Ureter (tissue), 1 donor: ENCODE measurements around the gene ANXA11. TPM values are rescaled to one million over a fixed set of nuclear protein-coding genes. Genes with fewer than 3 reads are reported as not detected.

Experiments used
- DNase-seq: peaks from one replicate; pipeline ENCODE4 v3.0.0-alpha.2; 2020; ENCODE audit warnings: low spot score
- total RNA-seq: library from RNA; stranded (reverse); gene quantifications from one replicate; pipeline ENCODE4 v1.2.4, GENCODE V29; 2023
- donor health status: DM: yes; HTN: yes; CAD: no.

The ANXA11 gene
- total RNA-seq, 1 donor from 2014 or later: 372 TPM

DNA sequence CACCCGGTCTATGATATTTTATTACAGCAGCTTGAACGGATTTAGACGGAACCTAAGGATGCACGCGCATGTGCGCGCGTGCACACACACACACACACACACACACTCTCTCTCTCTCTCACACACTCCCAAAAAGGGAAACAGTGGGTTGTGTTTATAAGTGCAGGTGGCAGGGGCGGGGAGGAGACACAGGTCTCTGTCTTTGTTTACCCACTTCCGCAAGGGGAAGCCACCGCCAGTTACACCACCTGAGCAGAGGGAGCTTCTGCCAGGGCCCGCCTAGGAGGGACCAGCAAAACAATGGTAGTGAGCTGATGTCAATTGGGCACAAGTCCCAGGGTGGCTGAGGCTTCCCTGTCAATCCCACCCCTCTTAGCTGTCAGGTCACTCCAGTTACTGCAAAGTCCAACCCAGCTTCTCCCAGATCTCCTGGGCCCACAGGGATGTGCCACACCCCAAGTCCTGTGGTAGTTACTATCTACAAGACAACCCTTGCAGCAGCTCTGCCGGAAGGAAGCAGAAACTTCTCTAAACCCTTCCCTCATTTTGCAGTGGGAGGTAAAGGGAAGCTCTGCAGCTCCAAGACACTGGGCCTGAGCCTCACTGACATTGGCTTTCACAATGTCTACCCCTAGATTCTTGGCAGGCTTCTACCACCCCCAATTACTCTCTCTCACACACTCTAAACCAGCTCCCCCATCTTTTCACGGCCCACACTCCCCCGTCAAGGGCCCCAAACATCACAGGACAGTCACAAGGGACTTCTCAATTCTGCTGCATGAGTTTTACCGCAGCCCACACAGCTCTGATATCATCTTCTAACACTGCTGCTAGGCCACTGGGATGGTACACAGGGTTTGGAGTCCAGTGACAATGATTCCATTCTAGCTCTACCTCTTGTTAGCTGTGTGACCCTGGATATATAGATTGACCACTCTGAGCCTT, 17.6 kb downstream of the ANXA11 start:
- DNase-seq: no peak

DNA sequence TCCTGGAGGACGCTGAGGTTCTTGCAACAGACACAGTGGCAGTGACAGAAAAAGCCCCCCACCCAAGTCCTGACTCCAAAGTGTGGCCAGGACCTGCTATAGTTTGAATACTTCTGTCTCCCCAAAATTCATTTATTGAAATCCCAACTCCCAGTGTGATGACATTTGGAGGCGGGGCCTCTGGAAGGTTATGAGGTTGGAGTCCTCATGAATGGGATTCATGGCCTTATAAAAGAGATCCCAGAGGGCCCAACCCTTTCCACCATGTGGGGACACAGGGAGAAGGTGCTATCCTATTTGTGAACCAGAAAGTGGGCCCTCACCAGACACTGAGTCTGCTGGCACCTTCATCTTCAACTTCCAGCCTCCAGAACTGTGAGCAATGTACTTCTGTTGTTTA, 18.3 kb downstream of the ANXA11 start:
- DNase-seq: no peak

DNA sequence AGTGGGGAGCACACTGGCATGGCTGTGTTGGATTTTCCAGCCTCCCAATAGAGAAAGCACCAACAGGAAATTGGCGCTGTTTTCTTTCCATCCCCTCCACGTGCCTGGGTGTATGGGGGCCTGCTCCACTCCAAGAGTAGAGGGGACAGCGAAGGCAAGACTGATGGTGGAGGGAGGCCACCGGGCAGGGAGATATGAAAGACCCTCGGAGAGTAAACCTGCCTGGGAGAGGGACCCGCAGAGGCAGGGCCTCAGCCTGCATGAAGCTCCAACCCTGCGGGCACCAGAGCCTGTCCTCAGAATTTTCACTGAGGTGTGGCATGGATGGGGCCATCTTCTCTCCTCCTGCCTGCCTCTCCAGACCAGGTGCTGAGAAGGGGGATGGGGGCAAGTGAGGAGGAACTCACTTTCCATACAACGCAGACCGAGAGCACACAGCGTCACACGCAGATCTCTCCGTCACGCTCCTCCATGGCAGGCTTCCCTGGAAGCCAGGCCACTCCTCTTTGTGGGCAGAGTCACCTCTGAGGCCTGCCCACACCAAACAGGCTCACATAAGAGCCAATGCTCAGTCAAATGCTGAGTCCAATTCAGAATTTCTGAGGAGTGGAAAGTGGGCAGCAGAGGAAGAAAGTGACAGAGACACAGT, 18.8 kb downstream of the ANXA11 start:
- DNase-seq: no peak

DNA sequence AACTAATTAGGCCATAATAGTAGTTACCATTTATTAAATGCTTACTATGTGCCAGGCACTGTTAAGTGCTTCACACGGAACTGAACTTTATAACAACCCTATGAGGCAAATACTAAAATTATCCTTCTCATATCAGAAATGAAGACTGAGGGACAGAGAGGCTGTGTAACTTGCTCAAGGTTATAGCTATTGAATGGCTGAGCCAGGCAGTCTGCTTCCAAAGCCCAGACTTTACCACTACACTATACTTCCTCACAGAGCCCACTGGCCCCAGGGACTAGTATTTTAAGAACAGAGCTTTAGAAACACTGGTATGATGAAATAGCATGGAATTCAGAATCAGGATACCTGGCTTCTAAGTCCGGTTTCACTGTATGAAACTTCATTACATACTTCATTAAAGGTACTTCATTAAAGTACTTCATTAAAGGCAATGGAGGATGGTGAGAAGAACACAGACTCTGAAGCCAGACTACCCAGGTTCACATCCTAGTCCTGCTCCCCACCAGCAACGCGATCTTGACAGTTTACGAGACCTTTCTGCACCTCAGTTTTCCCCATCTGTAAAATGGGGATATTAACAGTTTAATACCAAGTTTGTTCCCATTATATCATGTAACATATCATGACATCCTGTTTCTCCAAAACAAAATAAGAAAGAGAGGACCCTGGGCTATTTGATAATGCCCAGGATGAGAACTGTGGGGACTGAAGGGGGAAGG, 19.6 kb downstream of the ANXA11 start:
- DNase-seq: no peak

DNA sequence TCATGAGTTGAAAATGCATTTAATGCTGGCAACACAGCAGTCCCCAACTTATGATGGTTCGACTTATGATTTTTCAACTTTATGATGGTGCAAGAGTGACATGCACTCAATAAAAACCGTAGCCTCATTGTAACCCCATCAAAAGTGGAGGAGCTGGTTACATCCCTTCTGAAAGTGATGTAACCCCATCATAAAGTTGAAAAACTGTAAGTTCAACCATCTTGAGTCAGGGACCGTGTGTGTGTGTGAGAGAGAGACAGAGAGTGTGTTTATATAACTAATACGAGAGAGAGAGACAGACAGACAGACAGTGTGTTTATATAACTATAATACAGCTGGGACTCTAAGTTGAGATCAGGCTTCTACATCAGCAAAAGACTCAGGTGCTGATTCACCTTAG, 21.0 kb downstream of the ANXA11 start:
- DNase-seq: no peak

DNA sequence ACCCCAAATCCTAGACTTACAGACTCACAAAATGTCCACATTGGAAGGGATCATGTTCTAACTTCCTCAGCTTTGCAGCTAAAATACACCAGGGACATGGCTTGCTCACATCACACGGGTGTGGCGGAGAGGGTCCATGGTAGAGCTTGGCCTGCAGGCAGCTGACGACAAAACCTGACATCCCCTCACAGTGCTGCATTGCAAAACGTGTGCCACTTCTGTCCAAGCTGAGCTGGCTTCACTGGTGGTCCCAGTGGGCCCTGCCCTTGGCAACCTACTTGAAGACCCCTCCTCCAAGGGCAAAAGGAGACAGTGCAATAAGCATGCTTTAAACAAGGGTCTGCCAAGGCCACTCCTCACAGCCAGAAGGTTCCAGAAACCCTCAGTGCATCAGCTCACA, 21.9 kb downstream of the ANXA11 start:
- no peak for DNase-seq

DNA sequence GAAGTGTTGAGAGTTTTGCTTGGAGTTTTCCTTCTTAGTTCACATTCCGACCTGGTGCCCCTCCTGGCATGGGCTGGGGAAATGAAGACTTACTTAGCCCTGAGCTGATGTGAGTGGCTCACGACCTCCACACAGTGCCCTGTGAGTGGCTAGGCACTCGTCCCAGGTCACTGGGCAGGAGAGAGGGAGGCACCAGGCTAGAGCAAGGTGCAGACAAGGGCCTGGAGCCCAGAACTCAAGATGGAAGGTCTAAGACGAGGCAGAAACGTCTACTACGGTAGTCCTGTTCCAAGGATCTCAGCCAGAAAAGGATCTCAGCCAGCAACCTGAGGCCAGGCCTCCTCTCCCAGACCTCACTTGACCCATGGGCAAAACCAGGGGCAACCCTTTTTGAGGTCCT, 22.4 kb downstream of the ANXA11 start:
- no peak for DNase-seq

DNA sequence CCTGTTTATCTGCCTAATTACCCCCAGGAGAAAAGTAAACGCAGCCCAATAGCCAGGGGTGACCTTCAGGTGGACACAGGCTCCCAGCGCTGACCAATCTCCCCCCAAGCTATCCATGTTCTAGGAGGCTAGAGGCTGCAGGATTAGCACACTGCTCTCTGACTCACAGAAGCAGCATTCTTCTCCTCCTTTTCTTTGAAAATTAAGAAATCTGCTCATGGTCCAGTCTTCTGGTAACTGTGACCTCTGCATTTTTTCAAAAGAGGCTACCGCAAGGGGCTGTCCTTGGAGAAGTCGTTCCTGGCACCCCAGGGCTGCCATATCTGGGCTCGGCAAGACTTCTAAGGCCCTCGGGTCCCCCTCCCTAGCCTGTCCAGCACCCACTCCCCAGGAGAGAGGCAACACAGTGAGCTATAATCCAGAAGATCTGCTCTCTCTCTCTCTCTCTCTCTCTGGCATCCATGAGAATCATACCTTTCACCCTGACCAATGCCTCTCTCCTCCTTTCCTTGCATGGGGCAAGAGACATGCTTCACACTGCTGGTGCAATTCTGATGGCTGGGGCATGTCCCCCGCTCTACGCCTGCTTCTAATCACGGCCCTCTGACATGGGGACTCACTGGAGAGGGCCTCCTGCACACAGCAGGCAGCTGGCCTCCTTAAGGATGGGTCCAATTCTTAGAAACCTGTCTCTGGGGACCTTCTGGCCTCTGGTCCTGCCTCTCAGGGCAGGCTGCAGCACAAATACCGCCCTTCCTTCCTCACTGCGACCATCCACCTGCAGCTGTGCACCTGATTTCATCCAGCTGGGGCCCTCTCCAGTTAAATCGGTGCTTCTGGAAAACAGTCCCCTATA, 27.3 kb downstream of the ANXA11 start:
- DNase-seq: no peak

DNA sequence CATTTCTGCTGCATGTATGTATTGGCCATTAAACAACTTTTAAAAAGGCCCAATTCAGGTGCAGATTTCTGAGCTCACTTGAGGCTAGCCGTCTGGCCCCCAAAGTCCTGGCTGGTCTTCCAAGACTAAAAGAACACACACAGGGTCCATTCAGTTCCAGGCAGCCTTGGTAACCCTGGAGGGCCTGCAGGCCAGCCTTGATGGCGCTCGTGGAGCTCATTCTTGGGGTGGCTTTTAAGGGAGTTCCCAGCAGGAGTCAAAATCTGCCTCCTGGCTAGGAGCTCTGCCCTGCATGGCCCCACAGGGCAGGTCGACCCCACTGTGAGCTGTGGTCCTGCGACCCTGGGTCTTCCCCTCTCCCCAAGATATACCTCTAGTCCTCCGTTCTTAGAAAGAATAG, 28.8 kb downstream of the ANXA11 start:
- no peak for DNase-seq

DNA sequence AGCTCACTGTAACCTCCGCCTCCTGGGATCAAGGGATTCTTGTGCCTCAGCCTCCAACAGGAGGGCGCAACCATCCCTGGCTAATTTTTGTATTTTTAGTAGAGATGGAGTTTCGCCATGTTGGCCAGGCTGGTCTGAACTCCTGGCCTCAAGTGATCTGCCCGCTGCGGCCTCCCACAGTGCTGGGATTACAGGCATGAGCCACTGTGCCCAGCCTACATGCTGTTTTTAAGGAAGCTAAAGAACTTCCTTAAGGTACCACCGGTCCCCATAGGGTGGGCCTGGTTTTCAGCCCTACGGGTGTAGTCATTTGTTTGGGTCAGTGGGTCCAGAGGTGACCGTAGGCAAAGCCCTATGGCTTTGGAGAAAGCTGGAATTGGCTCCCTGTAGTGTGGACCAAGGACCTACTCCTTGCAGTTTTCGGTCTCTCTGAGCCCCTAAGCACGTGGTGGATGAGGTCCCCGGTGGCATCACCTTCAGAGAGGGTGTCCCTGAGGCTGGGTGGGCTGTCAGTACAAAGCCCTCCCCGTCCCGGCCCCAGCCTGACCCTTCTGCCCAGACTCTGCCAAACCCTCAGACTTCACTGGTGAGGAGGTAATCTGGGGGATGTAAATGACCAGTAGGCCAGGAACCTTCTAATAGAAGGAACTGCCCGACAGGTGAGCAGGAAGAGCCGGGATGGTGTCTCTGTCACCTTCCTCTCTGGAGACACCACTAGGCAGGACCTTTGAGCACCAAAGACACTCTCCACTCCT, 30.5 kb downstream of the ANXA11 start:
- no peak for DNase-seq

DNA sequence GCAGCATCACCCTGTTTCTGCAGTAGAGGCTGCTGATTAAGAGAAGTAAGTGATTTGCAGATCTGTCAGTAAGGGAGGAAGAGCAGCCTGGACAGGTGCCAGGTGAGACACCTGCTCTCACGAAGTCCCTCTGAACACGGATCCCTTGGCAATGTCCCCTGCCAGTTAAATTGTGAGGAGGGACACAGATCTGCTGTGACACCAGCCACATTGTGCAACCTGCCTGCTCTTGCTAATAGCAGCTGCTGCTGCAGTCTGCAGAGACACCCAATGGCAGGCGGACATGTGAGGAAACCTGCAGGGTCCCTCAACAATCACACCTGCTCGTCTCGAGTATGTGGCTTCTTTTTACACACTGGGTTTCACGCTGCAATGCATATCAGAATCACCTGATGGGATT, 31.9 kb downstream of the ANXA11 start:
- peak; percentile 37 for DNase-seq

DNA sequence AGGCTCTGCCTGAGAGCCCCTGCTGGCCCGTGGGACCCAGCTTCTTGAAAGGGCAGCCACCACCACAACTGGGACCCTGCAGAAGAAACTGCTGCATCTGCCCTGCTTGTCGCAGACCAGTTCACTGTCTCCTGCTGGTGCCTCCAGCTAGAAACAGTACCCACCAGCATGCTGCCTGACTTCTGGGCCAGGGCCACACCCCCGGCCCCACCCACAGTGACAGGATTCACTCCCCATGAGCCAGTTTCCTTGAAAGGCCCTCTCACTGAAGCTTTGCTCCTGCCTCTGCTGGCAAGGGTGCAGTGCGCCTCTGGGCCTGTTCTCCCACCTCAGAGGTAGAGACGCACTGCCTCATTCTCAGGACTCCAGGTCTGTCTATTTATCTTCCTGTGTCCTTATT, 32.4 kb downstream of the ANXA11 start:
- DNase-seq: peak; percentile 68

DNA sequence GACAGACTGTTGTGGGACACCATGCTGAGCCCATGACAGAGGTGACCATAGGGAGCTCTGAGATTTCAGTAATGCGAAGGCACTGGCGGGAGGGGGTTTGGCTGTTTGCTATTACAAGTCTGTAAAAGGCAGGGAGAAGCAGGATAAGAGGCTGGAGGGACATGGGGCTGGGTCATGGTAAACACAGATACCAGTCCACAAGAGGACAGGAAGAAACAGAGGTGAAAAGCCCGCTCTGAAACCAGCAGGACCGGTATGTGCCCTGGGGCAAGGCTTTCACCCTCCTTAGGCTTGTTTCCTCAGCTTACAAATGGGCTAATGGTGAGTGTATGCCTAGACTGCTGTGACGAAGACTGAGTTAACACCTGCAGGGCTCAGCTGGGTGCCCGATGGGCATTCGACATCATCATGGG, 34.1 kb downstream of the ANXA11 start:
- peak; percentile 87 for DNase-seq

DNA sequence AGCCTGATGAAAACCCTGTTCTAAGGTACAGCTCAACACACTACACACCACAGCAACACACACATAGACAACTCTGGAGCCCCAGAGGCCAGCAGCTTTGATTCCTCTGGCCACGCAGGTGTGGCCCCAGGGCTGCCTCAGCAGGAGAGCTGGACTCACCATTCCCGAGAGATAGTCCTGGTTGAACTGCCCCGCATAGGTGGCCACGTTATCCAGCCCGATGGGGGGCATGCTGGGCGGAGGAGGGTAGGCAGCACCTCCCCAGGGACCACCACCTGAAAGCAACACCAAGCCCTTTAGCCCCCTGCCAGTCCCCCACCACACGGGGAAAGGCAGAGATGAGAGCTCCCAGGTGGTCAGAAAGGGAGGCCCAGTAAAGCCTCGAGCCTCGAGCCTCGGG, 34.7 kb downstream of the ANXA11 start:
- peak; percentile 37 for DNase-seq

DNA sequence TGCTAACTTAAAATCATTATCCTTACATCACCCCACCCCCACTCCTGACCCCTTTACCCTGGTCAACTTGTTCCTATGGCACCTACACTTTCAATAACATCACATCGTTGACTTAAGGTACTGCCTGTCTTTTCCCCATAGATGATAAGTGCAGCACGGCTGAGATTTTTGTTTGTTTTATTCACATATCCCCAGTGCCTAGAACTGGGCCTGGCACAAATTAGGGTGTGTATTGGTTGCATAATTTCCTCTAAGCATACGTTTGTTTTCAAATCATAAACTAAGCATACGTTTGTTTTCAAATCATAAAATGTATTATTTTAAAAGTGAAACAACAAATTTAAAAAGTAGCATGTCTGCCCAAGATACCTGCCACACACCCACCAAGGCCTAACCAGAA, 35.3 kb downstream of the ANXA11 start:
- DNase-seq: peak; percentile 39

DNA sequence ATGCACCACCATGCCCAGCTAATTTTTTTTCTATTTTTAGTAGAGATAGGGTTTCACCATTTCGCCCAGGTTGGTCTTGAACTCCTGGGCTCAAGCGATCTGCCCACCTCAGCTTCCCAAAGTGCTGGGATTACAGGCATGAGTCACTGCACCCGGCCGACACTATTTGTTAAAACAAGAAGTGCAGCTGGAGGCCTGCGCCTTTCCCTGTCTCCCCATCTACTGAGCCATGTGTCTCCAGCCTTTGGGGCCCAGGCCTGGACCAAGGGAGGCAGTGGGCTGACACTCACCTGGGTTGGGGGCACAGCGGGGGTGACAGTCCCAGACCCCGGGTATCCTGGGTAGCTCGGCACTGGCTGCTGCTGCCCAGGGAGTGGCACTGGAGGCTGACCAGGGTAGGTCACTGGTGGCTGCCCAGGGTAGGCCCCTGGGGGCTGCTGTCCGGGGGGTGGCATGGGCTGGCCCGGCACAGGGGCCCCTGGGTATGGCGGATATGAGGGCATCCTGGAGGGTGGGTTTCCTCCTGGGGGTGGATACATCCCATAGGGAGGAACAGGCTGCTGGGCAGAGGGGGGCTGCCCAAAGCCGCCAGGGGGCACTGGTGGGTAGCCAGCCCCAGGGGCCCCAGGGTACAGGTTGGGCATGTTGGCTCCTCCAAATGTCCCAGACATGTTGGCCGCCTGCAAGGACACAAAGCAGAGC, 36.5 kb downstream of the ANXA11 start:
- DNase-seq: peak; percentile 43

DNA sequence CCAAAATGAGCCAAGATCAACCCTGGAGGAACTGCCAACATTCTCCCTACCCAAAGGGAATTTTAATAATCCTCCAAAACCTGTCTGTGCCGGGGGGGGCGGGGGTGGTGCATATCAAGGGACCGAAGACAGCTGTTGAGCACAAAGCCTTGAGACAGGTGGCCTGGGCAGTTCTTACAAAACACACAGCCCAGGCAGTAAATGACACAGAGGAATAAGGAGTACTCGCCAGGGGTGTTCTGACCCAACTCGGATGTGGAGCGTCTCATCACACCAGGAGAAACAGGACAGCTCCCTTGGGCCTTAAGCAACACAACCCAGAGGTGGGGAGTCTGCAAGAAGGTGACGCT, 37.2 kb downstream of the ANXA11 start:
- DNase-seq: peak; percentile 44

DNA sequence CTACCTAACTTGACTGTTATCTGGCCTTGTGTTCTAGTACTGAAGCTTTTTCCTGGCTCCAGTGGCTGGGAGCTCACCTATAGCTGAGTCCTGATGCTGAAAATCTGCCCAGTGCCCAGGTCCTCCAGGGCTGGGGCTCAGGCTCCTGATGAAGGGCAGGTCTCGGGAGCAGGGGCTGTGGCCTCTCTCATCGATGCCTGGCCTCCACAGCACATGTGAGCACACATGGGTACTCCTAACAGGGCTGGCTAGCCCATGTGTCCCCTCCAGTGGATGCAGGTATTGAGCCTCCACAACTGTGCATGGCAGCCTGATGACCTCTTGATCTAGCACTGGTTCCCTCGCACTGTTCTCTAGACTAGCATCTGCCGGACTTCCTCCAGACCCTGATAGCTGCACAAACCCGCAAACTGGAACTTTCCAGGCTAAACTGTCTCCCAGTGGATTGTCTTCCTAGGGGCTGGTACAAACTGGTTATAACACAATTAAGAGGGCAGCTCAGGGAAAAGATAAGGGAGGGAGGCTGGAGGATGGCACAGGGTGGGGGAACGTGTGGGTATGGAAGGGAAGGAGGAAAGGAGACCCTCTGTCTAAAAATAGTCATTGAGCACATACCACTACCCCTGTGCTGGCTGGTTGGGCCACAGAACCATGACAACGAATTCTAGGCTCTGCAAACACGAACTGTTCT, 37.7 kb downstream of the ANXA11 start:
- peak; percentile 41 for DNase-seq

DNA sequence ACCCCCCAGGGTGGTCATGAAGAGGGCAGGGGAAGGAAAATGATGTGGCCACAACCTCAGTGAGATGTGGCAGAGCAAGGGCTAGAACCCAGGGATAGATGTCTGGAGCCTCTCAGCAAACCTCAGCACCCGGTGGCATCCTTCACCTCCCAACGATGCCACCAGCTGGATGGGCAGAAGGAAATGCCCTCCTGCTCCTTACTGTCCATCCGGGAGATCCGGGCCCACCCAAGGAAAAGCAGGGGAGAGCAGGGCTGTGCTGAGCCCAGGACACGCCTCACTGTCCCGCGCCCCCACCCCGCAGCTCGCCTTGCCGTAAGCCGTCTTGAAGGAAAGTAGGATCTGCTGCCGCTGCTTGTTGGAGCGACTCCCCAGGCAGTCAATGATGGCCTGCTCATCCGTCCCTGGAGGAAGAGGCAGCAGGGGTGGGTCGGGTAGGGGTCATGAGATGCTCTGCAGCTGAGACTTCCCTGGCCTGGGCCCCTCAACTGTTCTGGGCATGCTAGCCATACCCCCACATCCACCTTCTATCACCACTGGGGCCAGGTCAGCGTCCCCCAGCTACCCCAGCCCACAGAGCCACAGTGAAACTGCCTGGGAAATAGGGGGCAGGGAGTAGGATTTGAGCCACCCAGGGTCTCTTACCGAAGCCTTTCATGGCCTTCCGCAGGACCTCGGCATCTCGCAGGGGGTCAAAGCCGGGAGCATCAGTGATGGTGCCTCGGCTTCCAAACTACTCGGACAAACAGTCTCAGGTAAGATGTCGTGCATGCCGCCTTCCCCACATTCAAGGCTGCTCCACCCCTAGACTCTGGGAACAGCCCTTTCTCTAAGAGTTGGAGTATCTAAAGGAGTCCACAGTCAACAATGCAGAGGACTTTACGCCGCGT, 38.5 kb downstream of the ANXA11 start:
- DNase-seq: peak; percentile 39
